Fibroblast of skin of abdomen (primary cell): ENCODE data around the gene VPS18. TPM values are rescaled to one million over a fixed set of nuclear protein-coding genes. Genes with fewer than 3 reads are reported as not detected.
"Not testable (repeated sequence)": the region's sequence is repeated elsewhere in the genome, so short reads cannot be mapped to it uniquely, and the experiment has no call there.

ENCODE experiments used
- DNase-seq: peaks from one replicate; pipeline ENCODE4 v3.0.0-alpha.2; 2013
- polyA plus RNA-seq, 2 experiments: library from polyadenylated mRNA; unstranded; fragments of 120-200 nt; gene quantifications; one replicate each; pipeline ENCODE4 v1.2.1, GENCODE V29; 2013; ENCODE audit not compliant: insufficient read length in 2 of 2

VPS18 gene
- polyA plus RNA-seq (2013, experiment 1 of 2; ENCODE audit: insufficient read length) = 16.1 TPM
- 16.2 TPM for polyA plus RNA-seq (2013, experiment 2 of 2; ENCODE audit: insufficient read length)

- DNase-seq = peak; percentile 96
Observed at GRCh38 chr15:40893733-40894680, at the start of gene VPS18. VPS18 (plus strand) TSS chr15:40894450; CDS start chr15:40894769, 319 bp downstream.

- no peak for DNase-seq
Observed at GRCh38 chr15:40844696-40845030, 49.6 kb upstream of the VPS18 start.

DNA sequence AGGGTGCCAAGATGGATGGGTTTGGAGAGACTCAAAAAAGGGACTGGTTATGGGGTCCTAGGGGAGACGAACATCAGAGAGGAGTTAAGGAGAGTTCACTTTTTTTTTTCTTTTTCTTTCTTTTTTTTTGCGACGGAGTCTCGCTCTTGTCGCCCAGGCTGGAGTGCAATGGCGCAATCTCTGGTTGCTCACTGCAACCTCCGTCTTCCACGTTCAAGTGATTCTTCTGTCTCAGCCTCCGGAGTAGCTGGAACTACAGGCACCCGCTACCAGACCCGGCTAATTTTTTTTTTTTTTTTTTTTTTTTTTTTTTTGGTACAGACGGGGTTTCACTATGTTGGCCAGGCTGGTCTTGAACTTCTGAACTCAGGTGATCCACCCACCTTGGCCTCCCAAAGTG lies 49.2 kb upstream of the VPS18 start:
- DNase-seq = no peak

- no peak for DNase-seq
Observed at GRCh38 chr15:40845511-40846284, 48.6 kb upstream of the VPS18 start.

GRCh38 chr15:40846841-40847222 lies 47.4 kb upstream of the VPS18 start:
- no peak for DNase-seq

DNA sequence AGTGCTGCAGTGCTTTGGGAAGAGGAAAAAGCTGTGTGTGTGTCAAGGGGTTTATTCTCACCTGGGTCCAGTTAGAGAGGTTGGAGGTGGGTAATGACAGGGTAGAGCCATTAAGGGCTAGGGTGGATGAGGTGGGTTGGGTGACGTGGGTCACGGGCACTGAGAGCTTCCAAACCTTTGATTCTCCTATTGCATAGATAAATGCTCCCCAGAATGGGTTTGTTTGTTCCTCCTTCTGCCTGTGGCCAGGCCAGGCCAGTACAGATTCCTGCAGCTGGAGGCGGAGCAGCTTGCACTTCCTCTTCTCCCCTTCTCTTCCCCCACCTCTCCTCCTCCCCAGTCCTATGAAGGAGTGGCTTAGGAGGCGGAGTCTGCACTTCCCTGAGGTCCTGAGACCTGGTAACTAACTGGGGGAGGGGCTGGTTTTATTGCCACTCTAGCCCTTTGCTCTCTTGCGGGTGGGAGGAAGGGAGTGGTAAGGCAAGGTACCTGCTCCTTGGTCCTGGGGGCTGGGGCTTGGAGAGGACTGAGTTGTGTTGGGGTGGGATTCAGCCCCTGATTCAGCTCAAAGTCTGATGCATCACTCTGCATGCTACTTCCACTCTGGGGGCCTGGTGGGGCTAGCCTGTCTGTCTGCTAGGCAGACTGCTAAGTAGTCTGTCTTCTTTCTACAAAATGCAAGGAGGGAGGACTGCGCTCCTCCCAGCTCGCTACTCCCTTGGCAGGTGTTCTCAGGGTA lies 46.9 kb upstream of the VPS18 start:
- no peak for DNase-seq

DNA sequence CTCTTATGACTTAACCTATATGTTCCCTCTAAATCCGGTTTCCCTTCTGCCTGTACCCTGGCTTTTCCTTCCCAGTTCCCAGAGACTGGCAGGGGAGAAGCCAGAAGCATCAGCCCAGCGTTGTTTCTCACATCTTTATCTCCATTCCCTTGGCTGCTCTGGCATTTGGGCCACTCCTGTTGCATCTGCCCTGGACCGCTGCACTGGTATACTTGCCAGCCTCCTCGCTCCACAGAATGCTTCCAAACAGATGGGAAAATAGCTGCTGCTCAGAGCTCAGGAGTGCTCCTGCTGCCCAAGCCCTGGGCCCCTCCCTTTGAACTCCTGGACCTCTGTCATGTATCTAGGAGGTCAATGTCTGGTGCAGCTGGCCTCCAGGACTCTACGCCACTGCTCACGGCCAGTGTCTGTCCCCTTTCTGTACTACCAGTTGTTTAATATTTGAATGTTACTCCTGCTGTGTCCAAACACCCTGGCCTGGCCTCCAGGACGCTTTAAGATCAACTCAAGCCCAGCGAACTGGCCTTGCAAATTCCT lies 43.6 kb upstream of the VPS18 start:
- no peak for DNase-seq

DNA sequence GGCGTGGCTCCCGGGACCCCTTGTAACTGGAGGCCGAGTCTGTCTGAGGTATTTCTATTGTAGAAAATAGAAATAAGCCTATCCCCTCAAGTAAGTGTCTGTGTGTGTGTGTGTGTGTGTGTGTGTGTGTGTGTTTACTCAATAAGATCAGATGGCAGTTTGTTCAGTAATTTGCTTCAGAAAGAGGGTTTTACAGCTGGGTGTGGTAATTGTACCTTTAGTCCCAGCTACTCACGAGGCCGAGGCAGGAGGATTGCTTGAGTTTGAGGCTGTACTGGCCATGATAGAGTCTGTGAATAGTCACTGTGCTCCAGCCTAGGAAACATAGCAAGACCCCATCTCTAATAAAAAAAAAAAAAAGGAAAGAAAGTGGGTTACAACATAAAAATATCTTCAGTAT lies 41.7 kb upstream of the VPS18 start:
- DNase-seq = no peak

- no peak for DNase-seq
Observed at GRCh38 chr15:40853241-40853890, 40.9 kb upstream of the VPS18 start.

DNA sequence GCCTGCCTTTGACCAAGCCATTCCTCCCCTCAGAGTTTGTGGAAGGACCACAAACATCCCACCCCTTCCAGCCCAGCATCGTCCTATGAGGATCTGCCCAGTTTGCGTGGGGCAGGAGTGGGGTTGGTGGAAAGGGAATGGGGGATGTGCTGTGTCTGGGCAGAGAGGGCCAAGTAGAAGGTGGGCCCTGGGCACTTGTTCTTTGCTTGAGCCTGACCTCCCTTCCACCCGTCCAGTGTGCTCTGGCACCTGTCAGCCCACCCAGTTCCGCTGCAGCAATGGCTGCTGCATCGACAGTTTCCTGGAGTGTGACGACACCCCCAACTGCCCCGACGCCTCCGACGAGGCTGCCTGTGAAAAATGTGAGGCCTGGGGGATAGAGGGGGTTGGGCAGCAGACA lies 40.1 kb upstream of the VPS18 start:
- no peak for DNase-seq

DNA sequence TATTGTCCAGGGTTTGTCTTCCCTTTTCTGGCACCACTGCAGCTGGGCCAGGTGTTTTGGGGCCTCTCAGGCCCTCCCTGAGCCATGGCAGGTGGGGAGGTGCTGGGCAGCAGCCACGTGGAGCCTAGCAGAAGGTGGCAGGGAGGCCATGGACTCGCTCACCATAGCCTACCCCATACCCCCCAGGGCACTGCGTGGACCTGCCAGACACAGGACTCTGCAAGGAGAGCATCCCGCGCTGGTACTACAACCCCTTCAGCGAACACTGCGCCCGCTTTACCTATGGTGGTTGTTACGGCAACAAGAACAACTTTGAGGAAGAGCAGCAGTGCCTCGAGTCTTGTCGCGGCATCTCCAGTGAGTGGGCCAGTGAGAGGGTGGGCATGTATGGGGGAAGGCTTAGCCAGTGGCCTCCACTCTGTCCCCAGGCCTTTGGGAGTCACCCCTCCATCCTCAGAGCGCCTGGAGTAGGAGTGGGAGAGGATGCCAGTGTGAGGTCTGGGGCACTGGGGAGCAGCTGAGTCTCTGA lies 38.5 kb upstream of the VPS18 start:
- DNase-seq = no peak

- DNase-seq = no peak
Observed at GRCh38 chr15:40856746-40857145, 37.5 kb upstream of the VPS18 start.

GRCh38 chr15:40857601-40858341 lies 36.5 kb upstream of the VPS18 start:
- peak; percentile 58 for DNase-seq

DNA sequence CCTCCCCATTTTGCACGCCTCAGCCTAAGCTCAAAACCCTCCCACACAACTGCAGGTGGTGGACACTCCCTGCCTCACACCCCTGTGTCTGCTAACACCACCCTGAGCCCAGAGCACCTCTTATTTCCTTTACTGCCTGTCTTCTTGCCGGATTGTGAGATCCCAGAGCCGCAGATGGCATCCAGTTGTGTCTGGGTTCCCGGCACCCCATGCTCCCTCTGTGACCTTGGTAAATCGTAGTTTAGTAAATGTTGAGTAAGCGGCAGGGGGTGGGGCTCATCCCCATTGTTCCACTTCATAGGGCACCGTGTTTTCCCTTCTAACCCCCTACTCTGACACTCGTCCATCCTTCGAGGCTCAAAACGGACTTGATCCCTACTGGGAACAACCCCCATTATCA lies 35.5 kb upstream of the VPS18 start:
- DNase-seq = no peak

DNA sequence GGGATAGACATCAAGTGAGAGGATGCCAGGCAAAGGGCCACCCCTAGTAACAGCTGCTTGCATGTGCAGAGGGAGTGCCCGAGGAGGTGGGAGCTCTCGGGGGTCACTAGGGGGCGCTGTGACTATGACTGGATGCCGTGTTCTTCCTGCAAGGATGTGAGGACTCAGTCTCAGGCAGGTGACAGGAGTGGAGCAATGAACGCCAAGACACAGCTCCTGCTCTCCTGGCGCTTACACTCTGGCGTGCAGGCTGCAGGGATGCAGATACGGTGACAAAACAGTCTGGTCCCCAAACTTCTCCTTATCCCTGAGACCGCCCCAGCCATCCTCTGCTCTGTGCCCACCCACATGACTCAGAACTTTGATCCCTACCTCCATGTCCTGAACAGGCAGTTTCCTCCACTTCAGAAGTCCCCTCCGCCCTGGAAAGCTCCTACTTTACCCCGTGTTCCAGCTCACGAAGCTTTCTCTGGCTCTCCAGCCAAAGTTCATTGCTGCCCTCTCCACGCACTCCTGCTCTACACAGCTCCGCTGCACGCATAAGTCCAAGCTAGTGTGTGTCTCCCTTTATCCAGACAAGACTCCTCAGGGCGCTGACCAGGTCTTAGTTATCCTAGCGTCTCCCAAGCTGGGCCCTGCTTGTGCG lies 34.9 kb upstream of the VPS18 start:
- peak; percentile 52 for DNase-seq

DNA sequence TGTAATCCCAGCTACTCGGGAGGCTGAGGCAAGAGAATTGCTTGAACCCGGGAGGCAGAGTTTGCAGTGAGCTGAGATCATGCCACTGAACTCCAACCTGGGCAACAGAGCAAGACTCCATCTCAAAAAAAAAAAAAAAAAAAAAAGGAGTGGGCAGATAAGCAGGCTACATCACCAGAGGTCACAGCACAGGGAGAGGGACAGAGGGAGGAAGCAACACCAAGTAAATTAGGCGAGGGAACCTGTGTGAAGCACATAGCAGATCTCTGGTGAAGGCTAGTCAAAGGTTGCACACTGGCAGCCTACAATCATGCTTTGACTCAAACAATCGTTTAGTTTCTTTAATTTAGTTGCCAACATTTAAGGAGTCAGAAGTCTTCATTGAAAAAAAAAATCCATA lies 33.1 kb upstream of the VPS18 start:
- not testable (repeated sequence) for DNase-seq

- no peak for DNase-seq
Observed at GRCh38 chr15:40863660-40864270, 30.5 kb upstream of the VPS18 start.

DNA sequence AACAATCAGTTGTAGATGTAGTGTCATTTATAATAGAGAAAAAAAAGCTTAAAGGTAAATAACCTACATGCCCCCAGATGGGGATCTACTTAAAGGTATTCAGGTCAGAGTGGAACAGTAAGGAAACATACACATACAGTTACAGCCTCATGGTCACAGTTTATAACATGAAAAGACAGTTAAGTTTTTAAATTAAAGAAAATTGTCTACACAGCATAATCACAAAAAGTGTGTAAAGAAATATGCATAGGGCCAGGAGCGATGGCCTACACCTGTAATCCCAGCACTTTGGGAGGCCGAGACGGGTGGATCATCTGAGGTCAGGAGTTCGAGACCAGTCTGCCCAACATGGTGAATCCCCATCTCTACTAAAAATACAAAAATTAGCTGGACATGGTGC lies 27.1 kb upstream of the VPS18 start:
- no peak for DNase-seq

GRCh38 chr15:40869686-40870085 lies 24.6 kb upstream of the VPS18 start:
- no peak for DNase-seq

DNA sequence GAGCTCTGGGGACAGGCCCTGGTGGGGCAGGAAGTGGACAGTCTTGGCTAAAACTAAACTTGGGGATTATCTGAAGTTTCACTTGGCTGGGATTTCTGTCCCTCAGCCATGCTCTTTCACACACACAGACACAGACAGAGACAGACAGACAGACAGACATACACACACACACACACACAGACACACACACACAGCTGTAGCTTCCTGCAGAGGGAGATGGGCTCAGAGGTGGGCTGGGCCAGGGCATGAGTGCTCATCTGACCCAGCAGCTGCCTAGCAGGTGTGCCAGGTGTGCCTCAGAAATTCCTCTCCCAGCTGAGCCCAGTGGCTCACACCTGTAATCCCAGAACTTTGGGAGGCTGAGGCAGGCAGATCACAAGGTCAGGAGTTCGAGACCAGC lies 23.5 kb upstream of the VPS18 start:
- DNase-seq = no peak
